GM20000 (cell line): ENCODE measurements around the gene TIMM44.

Experiments used
- DNase-seq: peaks from one replicate; pipeline ENCODE4 v3.0.0; 2012; ENCODE audit warnings: low spot score
- TF ChIP-seq, protein P1 (sequence below): IDR thresholded peaks from 2 replicates; pipeline ENCODE4 v1.5.1; 2012; ENCODE audit warnings: mild to moderate bottlenecking, control low read depth; ENCODE audit errors: extremely low read depth, missing control alignments

Gene TIMM44

DNA sequence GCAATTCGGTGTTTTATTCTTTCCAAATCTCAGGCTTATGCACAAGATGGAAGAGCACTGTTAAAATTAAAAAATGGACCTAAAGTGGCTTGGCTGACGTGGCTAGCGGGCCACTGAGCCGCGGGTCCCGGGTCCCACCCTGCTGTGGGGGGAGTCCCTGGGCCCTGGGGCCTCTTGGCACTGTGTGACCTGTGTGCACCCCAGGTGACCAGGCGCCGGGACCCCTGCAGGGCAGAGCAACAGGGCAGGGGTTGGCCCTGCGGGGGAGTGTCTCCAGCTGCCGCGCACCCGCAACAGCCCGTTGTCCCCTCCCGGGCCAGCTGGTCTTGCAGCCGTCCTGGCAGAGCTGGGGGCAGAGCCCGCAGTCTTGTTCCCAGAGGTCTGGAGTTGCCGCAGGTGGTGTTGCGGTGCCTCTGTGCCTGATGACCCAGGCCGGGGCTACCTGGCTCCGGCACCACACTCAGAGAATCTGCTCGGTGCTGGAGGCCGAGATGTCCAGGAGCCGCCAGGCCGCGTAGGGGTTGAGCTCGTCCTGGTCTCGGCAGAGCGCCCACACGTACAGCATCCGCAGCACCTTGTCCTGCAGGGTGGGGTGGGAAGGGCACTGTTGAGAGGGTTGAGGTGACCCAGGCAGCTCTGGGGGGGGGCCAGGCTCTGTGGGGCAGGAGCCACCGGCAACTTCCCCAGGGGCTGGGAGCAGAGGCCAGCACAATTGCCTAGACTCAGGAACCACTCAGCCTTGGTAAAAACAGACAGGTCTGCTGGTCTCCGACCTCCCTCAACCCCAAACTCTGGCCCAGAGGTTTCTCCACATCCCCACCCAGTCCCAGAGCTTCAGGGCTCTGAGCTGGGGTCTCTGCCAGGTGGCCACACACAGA, 16.5 kb downstream of the TIMM44 start:
- TF ChIP-seq, protein P1, sequence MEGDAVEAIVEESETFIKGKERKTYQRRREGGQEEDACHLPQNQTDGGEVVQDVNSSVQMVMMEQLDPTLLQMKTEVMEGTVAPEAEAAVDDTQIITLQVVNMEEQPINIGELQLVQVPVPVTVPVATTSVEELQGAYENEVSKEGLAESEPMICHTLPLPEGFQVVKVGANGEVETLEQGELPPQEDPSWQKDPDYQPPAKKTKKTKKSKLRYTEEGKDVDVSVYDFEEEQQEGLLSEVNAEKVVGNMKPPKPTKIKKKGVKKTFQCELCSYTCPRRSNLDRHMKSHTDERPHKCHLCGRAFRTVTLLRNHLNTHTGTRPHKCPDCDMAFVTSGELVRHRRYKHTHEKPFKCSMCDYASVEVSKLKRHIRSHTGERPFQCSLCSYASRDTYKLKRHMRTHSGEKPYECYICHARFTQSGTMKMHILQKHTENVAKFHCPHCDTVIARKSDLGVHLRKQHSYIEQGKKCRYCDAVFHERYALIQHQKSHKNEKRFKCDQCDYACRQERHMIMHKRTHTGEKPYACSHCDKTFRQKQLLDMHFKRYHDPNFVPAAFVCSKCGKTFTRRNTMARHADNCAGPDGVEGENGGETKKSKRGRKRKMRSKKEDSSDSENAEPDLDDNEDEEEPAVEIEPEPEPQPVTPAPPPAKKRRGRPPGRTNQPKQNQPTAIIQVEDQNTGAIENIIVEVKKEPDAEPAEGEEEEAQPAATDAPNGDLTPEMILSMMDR: no peak
- no peak for DNase-seq

DNA sequence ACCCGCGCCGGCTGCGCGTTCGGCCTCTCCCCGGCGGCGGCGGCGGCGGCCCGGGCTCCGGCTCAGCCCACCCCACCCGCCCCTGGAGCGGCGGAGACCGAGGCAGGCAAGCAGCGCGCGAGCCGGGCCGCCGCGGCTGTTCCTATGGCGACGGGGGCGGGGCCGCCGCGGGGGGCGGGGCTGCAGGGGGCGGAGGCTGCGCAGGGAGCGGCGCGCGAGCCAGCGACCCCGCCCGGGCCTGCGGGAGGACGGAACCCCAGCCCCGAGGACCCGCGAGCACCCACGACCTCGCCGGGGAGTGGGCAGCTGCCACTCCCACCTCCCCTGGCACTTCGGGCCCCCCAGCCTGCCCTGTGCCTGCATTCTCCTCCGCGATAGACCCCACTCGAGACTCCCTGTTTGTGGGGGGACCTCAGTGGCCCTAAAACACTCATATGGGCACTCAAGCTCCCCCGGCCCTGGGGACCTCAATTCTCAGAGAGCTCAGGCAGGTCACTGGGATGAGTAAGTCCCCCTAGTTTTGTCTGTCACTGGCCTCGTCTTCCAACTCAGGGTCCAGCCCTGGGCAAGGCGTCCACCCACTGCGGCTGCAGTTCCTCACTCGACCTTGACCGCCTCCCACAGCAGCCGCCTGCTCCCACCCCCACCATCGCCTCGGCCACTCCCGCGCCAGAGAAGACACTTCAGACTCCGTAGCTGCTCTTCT, 17.3 kb downstream of the TIMM44 start, which contains the start of gene CTXN1:
CTXN1 (minus strand) TSS at position 115 of the 706 bp plus-strand sequence. CDS start 597 bp downstream, outside the sequence.
- TF ChIP-seq, protein P1: no peak
- peak; percentile 97 for DNase-seq

DNA sequence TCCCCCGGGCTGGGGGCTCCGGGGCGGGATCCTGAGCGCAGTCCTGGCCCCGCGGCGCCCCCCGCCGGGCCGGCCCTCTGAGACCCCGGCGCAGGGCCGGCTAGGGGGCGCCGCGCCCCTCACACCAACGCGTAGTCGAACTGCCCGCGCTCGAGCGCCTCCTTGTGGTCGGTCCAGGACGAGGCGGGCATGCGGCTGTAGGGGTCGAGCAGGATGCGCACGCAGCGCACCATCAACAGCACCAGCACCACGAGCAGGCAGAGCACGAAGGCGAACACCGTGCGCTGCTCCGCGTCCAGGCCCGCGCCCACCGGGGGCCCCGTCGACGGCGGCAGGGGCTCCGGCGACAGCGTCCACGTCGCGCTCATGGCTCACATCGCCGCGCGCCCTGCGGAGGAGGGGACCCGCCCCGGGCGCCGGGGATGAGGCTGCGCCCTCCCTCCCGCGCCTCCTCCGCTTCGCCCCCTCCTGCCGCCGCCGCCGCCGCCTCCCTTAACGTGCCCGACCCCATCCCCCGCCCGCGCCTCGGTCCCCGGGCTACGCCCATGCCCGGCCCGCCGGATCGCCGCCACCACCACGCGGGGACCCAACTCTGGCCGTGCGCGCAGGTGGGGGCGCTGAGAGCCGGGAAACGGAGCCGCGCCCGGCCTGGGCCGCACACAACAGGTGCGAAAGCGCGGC, 18.2 kb downstream of the TIMM44 start:
- DNase-seq: peak; percentile 93
- TF ChIP-seq, protein P1: peak; percentile 87

DNA sequence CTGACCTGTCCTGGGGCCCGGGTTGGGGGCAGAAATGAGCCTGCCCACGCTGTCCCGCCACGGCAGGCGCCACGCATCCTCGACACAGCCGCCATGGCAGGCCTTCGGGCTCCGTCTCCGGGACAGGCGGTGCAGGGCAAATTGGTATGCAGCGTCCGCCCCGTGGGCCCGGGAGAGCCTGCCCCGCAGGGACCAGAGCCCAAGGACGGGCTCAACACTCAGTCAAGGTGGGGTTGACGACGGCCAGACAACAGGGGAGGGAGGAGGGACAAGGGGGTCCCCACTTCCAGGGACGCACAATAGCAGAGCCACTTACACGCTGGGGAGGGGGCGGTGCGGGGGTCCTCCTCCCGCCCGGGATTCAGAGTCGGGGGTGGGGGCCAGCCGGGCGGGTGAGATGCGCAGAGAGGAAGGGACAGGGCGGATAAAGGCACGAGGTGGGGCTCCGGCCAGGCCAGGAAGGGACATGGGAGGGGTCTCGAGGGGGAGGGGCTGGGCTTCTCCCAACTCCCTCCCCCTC, 18.8 kb downstream of the TIMM44 start:
- DNase-seq: no peak
- TF ChIP-seq, protein P1: no peak

DNA sequence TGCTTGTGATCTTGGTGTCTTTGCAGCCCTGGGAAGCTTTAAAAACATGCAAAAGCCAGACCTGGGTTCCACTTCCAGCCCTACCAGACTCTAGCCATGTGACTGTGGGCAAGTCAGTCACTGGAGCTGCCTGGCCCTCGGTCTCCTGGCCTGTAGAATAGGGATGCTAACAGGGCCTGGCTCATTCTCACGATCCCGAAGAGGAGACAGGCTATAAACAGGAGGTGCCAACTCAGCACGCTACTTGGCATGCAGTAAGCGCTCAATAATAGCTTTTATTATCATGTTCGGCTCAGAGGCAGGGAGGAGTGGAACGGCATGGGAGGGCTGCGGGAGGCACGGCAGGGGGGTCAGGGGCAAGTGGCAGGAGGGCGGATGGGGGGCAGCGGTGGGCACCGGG, 19.2 kb downstream of the TIMM44 start:
- TF ChIP-seq, protein P1: no peak
- no peak for DNase-seq

DNA sequence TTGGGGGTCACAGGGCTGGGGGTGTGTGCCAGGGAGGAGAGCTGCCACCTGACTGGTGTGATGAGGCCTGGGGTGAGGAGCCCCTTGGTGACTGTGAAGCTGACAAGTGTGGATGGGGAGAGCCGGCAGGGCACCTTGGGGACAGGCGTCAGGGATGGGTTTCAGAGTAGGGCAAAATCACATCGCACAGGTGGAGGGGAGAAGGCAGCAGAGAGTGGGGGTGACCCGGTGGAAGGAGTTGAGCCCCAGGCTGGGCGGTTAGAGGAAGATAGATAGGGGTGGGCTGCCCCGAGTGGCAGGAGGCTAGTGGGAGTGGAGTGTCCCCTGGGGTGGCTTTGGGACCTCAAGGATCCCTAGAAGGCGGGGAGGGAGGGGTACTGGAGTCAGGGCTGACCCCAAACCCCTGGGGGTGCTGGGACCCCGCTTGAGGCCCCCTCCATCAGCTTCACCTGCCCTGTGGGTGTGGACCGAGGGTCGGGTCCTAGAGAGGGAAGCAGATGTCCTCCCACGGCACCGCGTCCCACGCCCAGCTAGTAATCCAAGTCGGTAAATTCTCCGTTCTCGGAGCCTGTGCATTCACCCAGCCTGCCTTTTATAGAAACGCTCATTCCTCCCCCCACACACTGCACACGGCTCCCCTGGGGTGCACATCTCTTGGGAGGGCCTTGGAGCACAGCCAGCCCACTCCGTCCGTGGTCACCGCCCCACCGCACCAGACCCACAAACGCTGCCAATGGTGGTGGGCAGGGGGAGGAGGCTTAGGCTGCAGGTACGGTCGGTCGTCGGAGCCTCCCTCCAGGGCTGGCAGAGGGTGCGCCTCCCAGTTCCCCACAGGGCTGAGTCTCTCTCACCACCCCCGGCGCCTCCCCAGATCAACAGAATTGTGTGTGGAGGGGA, 19.9 kb downstream of the TIMM44 start:
- TF ChIP-seq, protein P1: no peak
- DNase-seq: no peak
